Measurements from ENCODE around the gene AK8.

AK8 gene

GRCh38 chr9:132901858-132902831, 24.1 kb upstream of the AK8 start:
- H3K4me3 ChIP-seq (ENCODE audit: low read length), result no peak overlapping the region
- H3K36me3 ChIP-seq (ENCODE audit: control insufficient read depth, insufficient read depth, low read length), result peaks cover 6% of the 10 kb centered on the region
- H3K27me3 ChIP-seq (ENCODE audit: control insufficient read depth, insufficient read depth, low read length), result no peaks in the 10 kb centered on the region
- H3K9ac ChIP-seq (ENCODE audit: low read length), result no peak overlapping the region
- no peaks in the 10 kb centered on the region for H3K9me3 ChIP-seq (ENCODE audit: control insufficient read depth, low read length)
- H3K4me1 ChIP-seq (ENCODE audit: control insufficient read depth, insufficient read depth, low read length), result no peaks in the 10 kb centered on the region

- peaks cover 11% of the 10 kb centered on the region for H3K36me3 ChIP-seq (ENCODE audit: control insufficient read depth, insufficient read depth, low read length)
- no peaks in the 10 kb centered on the region for H3K9me3 ChIP-seq (ENCODE audit: control insufficient read depth, low read length)
- H3K9ac ChIP-seq (ENCODE audit: low read length), result no peak overlapping the region
- no peaks in the 10 kb centered on the region for H3K27me3 ChIP-seq (ENCODE audit: control insufficient read depth, insufficient read depth, low read length)
- no peak overlapping the region for H3K4me3 ChIP-seq (ENCODE audit: low read length)
- H3K4me1 ChIP-seq (ENCODE audit: control insufficient read depth, insufficient read depth, low read length), result peaks cover 18% of the 10 kb centered on the region
These were observed 20.0 kb upstream of the AK8 start for GRCh38 chr9:132898051-132898450.

GRCh38 chr9:132896906-132897305, 18.8 kb upstream of the AK8 start:
- Histone ChIP-seq H3K36me3 (ENCODE audit: control insufficient read depth, insufficient read depth, low read length) (peaks cover 11% of the 10 kb centered on the region), H3K27me3 (ENCODE audit: control insufficient read depth, insufficient read depth, low read length) (no peaks in the 10 kb centered on the region), H3K9me3 (ENCODE audit: control insufficient read depth, low read length) (no peaks in the 10 kb centered on the region), H3K4me3 (ENCODE audit: low read length) (no peak overlapping the region), H3K4me1 (ENCODE audit: control insufficient read depth, insufficient read depth, low read length) (peaks cover 18% of the 10 kb centered on the region), H3K9ac (ENCODE audit: low read length) (no peak overlapping the region)

- Histone ChIP-seq H3K4me3 (ENCODE audit: low read length) (no peak overlapping the region), H3K9ac (ENCODE audit: low read length) (no peak overlapping the region), H3K36me3 (ENCODE audit: control insufficient read depth, insufficient read depth, low read length) (peaks cover 11% of the 10 kb centered on the region), H3K4me1 (ENCODE audit: control insufficient read depth, insufficient read depth, low read length) (peaks cover 18% of the 10 kb centered on the region), H3K9me3 (ENCODE audit: control insufficient read depth, low read length) (no peaks in the 10 kb centered on the region), H3K27me3 (ENCODE audit: control insufficient read depth, insufficient read depth, low read length) (no peaks in the 10 kb centered on the region)
These were observed 18.2 kb upstream of the AK8 start for GRCh38 chr9:132896264-132896663.

- Histone ChIP-seq H3K9ac (ENCODE audit: low read length) (no peak overlapping the region), H3K36me3 (ENCODE audit: control insufficient read depth, insufficient read depth, low read length) (peaks cover 11% of the 10 kb centered on the region), H3K9me3 (ENCODE audit: control insufficient read depth, low read length) (no peaks in the 10 kb centered on the region), H3K4me3 (ENCODE audit: low read length) (no peak overlapping the region), H3K4me1 (ENCODE audit: control insufficient read depth, insufficient read depth, low read length) (peaks cover 18% of the 10 kb centered on the region), H3K27me3 (ENCODE audit: control insufficient read depth, insufficient read depth, low read length) (no peaks in the 10 kb centered on the region)
These were observed 17.1 kb upstream of the AK8 start for GRCh38 chr9:132894862-132895835.

GRCh38 chr9:132894346-132894745, 16.3 kb upstream of the AK8 start:
- Histone ChIP-seq H3K9me3 (ENCODE audit: control insufficient read depth, low read length) (no peaks in the 10 kb centered on the region), H3K4me3 (ENCODE audit: low read length) (no peak overlapping the region), H3K4me1 (ENCODE audit: control insufficient read depth, insufficient read depth, low read length) (peaks cover 18% of the 10 kb centered on the region), H3K36me3 (ENCODE audit: control insufficient read depth, insufficient read depth, low read length) (peaks cover 11% of the 10 kb centered on the region), H3K27me3 (ENCODE audit: control insufficient read depth, insufficient read depth, low read length) (no peaks in the 10 kb centered on the region), H3K9ac (ENCODE audit: low read length) (no peak overlapping the region)

- peaks cover 18% of the 10 kb centered on the region for H3K4me1 ChIP-seq (ENCODE audit: control insufficient read depth, insufficient read depth, low read length)
- peaks cover 11% of the 10 kb centered on the region for H3K36me3 ChIP-seq (ENCODE audit: control insufficient read depth, insufficient read depth, low read length)
- H3K9ac ChIP-seq (ENCODE audit: low read length), result no peak overlapping the region
- H3K27me3 ChIP-seq (ENCODE audit: control insufficient read depth, insufficient read depth, low read length), result no peaks in the 10 kb centered on the region
- no peak overlapping the region for H3K4me3 ChIP-seq (ENCODE audit: low read length)
- no peaks in the 10 kb centered on the region for H3K9me3 ChIP-seq (ENCODE audit: control insufficient read depth, low read length)
These were observed 14.3 kb upstream of the AK8 start for GRCh38 chr9:132892400-132892799.

GRCh38 chr9:132888151-132888550, 10.1 kb upstream of the AK8 start:
- H3K9ac ChIP-seq (ENCODE audit: low read length), result no peak overlapping the region
- H3K9me3 ChIP-seq (ENCODE audit: control insufficient read depth, low read length), result no peaks in the 10 kb centered on the region
- no peaks in the 10 kb centered on the region for H3K4me1 ChIP-seq (ENCODE audit: control insufficient read depth, insufficient read depth, low read length)
- H3K27me3 ChIP-seq (ENCODE audit: control insufficient read depth, insufficient read depth, low read length), result no peaks in the 10 kb centered on the region
- H3K4me3 ChIP-seq (ENCODE audit: low read length), result no peak overlapping the region
- H3K36me3 ChIP-seq (ENCODE audit: control insufficient read depth, insufficient read depth, low read length), result no peaks in the 10 kb centered on the region

GRCh38 chr9:132887181-132888120, 9.4 kb upstream of the AK8 start:
- no peak overlapping the region for H3K9ac ChIP-seq (ENCODE audit: low read length)
- H3K36me3 ChIP-seq (ENCODE audit: control insufficient read depth, insufficient read depth, low read length), result no peaks in the 10 kb centered on the region
- no peaks in the 10 kb centered on the region for H3K27me3 ChIP-seq (ENCODE audit: control insufficient read depth, insufficient read depth, low read length)
- no peaks in the 10 kb centered on the region for H3K4me1 ChIP-seq (ENCODE audit: control insufficient read depth, insufficient read depth, low read length)
- no peak overlapping the region for H3K4me3 ChIP-seq (ENCODE audit: low read length)
- H3K9me3 ChIP-seq (ENCODE audit: control insufficient read depth, low read length), result no peaks in the 10 kb centered on the region

GRCh38 chr9:132886334-132886725, 8.2 kb upstream of the AK8 start:
- Histone ChIP-seq H3K9me3 (ENCODE audit: control insufficient read depth, low read length) (no peaks in the 10 kb centered on the region), H3K4me1 (ENCODE audit: control insufficient read depth, insufficient read depth, low read length) (no peaks in the 10 kb centered on the region), H3K36me3 (ENCODE audit: control insufficient read depth, insufficient read depth, low read length) (no peaks in the 10 kb centered on the region), H3K27me3 (ENCODE audit: control insufficient read depth, insufficient read depth, low read length) (no peaks in the 10 kb centered on the region), H3K4me3 (ENCODE audit: low read length) (no peak overlapping the region), H3K9ac (ENCODE audit: low read length) (no peak overlapping the region)

GRCh38 chr9:132885720-132886333, 7.7 kb upstream of the AK8 start:
- Histone ChIP-seq H3K4me3 (ENCODE audit: low read length) (no peak overlapping the region), H3K9ac (ENCODE audit: low read length) (no peak overlapping the region), H3K36me3 (ENCODE audit: control insufficient read depth, insufficient read depth, low read length) (no peaks in the 10 kb centered on the region), H3K9me3 (ENCODE audit: control insufficient read depth, low read length) (no peaks in the 10 kb centered on the region), H3K4me1 (ENCODE audit: control insufficient read depth, insufficient read depth, low read length) (no peaks in the 10 kb centered on the region), H3K27me3 (ENCODE audit: control insufficient read depth, insufficient read depth, low read length) (no peaks in the 10 kb centered on the region)
